HCT116 (cell line): ENCODE measurements around the gene TCP11. TPM values are rescaled to one million over a fixed set of nuclear protein-coding genes. Genes with fewer than 3 reads are reported as not detected.

Experiments used
- ATAC-seq: fragments of 200-7000 bp; cut with Tn5 transposase; 2 replicates; pipeline ENCODE4 v1.9.1; 2020; ENCODE audit warnings: mild to moderate bottlenecking, moderate library complexity
- BruUV-seq: library from RNA; stranded (reverse); fragments of 400-500 nt; replicated peaks from 2 replicates; lab custom pipeline; 2021; lab: Mats Ljungman, UMichigan
- CTCF ChIA-PET: fragments of 300-600 bp; sonication (Branson Sonifier 250); formaldehyde crosslinking; loops from one replicate; lab custom pipeline; 2021; ENCODE audit warnings: antibody characterized with exemption; lab: Charles Lee
- POLR2A ChIA-PET: fragments of 300-600, 350-600 bp; sonication (Branson Sonifier 250); formaldehyde crosslinking; loops from one replicate; lab custom pipeline; 2021; ENCODE audit warnings: antibody characterized with exemption; lab: Charles Lee
- RAD21 ChIA-PET, 2 experiments: fragments of 300-600 bp; sonication (Branson Sonifier 250); formaldehyde crosslinking; loops; one replicate each; lab custom pipeline; 2023; ENCODE audit warnings: low total read pairs in 2 of 2; ENCODE audit not compliant: uncharacterized antibody in 2 of 2, unreplicated experiment in 2 of 2, low non-redundant PET in 1 of 2; lab: Charles Lee
- DNase-seq: peaks from one replicate; pipeline ENCODE4 v3.0.0-alpha.2; 2010; ENCODE audit warnings: low read depth, low spot score
- H2AFZ ChIP-seq: fragments of 200-600 bp; shearing (Covaris generic), sonication (generic); 2 replicates; pipeline ENCODE4 v1.6.1; 2017; ENCODE audit warnings: low read depth, mixed run types, mixed read lengths, antibody characterized with exemption, low read length; ENCODE audit not compliant: poor library complexity, severe bottlenecking
- H3K27ac ChIP-seq: 2 replicates; pipeline ENCODE4 v1.5.1; 2012; ENCODE audit warnings: low read depth, low read length
- H3K27me3 ChIP-seq: fragments of 200-600 bp; sonication (generic); 2 replicates; pipeline ENCODE4 v1.6.1; 2016; ENCODE audit warnings: mixed run types, low read length, mixed read lengths; ENCODE audit not compliant: insufficient read depth
- H3K36me3 ChIP-seq, 2 experiments: fragments of 200-500 bp in 1 of 2; fragments of 200-600 bp in 1 of 2; sonication (Bioruptor generic) in 1 of 2; sonication (generic) in 1 of 2; 2 replicates each; pipeline versions ENCODE4 v1.5.1 to v1.6.1; 2014 to 2016; ENCODE audit warnings: low read length in 2 of 2, inconsistent platforms in 1 of 2, mixed read lengths in 1 of 2, mixed run types in 1 of 2; ENCODE audit not compliant: insufficient read depth in 2 of 2, control insufficient read depth in 1 of 2
- H3K4me1 ChIP-seq, 2 experiments: fragments of 200-600 bp in 1 of 2; sonication (generic) in 1 of 2; 2 replicates each; pipeline versions ENCODE4 v1.5.1 to v1.6.1; 2012 to 2017; ENCODE audit warnings: low read length in 2 of 2, inconsistent platforms in 1 of 2, mild to moderate bottlenecking in 1 of 2, mixed read lengths in 1 of 2, mixed run types in 1 of 2, moderate library complexity in 1 of 2; ENCODE audit not compliant: insufficient read depth in 2 of 2, control insufficient read depth in 1 of 2
- H3K4me2 ChIP-seq: fragments of 200-600 bp; sonication (generic); 2 replicates; pipeline ENCODE4 v1.6.1; 2017; ENCODE audit warnings: mixed run types, low read length, mixed read lengths
- H3K4me3 ChIP-seq, 2 experiments: fragments of 200-600 bp in 1 of 2; sonication (generic) in 1 of 2; replicated peaks in 1 of 2; 2 replicates each; pipeline ENCODE4 v1.5.1; 2011 to 2016; ENCODE audit warnings: low read length in 2 of 2, control low read depth in 1 of 2, low read depth in 1 of 2, mild to moderate bottlenecking in 1 of 2, mixed read lengths in 1 of 2, mixed run types in 1 of 2
- H3K79me2 ChIP-seq: fragments of 200-600 bp; sonication (generic); 2 replicates; pipeline ENCODE4 v1.6.1; 2017; ENCODE audit warnings: mild to moderate bottlenecking, mixed run types, low read length, moderate library complexity, mixed read lengths; ENCODE audit not compliant: insufficient read depth
- H3K9ac ChIP-seq: fragments of 200-600 bp; sonication (generic); 2 replicates; pipeline ENCODE4 v1.6.1; 2016; ENCODE audit warnings: low read length, mixed read lengths
- H3K9me2 ChIP-seq: fragments of 200-600 bp; sonication (generic), shearing (Covaris generic); 2 replicates; pipeline ENCODE4 v1.6.1; 2017; ENCODE audit warnings: mixed run types, mild to moderate bottlenecking, moderate library complexity; ENCODE audit not compliant: insufficient read depth
- H3K9me3 ChIP-seq, 2 experiments: fragments of 200-500 bp in 1 of 2; fragments of 200-600 bp in 1 of 2; sonication (Bioruptor generic) in 1 of 2; sonication (generic) in 1 of 2; 2 replicates each; pipeline ENCODE4 v1.6.1; 2014 to 2017; ENCODE audit warnings: low read length in 2 of 2, mixed read lengths in 2 of 2, inconsistent platforms in 1 of 2, low read depth in 1 of 2, mild to moderate bottlenecking in 1 of 2, mixed run types in 1 of 2, moderate library complexity in 1 of 2; ENCODE audit not compliant: control insufficient read depth in 1 of 2, insufficient read depth in 1 of 2
- H4K20me1 ChIP-seq: fragments of 200-600 bp; sonication (generic), shearing (Covaris generic); 2 replicates; pipeline ENCODE4 v1.6.1; 2017; ENCODE audit warnings: mixed run types, mild to moderate bottlenecking, moderate library complexity; ENCODE audit not compliant: insufficient read depth
- ATF3 ChIP-seq: IDR thresholded peaks from 2 replicates; pipeline ENCODE4 v1.6.1; 2012
- CBX3 ChIP-seq: IDR thresholded peaks from 2 replicates; pipeline ENCODE4 v1.6.1; 2012; ENCODE audit warnings: low read depth
- CTCF ChIP-seq, 3 experiments: fragments of 200-600 bp in 1 of 3; sonication (generic) in 1 of 3; IDR thresholded peaks in 2 of 3; conservative IDR thresholded peaks in 1 of 3; 2 replicates each; pipeline ENCODE4 v1.5.1; 2012 to 2017; ENCODE audit warnings: low read depth in 2 of 3, low read length in 2 of 3, antibody characterized with exemption in 1 of 3, borderline replicate concordance in 1 of 3, control low read depth in 1 of 3, mild to moderate bottlenecking in 1 of 3, mixed read lengths in 1 of 3, mixed run types in 1 of 3, moderate library complexity in 1 of 3; ENCODE audit not compliant: insufficient read depth in 1 of 3
- EZH2 ChIP-seq: fragments of 200-600 bp; sonication (generic); IDR thresholded peaks from 2 replicates; pipeline ENCODE4 v1.6.1; 2017; ENCODE audit warnings: antibody characterized with exemption, mixed run types
- EZH2phosphoT487 ChIP-seq: fragments of 200-600 bp; IDR thresholded peaks from 2 replicates; pipeline ENCODE4 v1.6.1; 2018; ENCODE audit warnings: antibody characterized with exemption, borderline replicate concordance
- FOSL1 ChIP-seq: IDR thresholded peaks from 2 replicates; pipeline ENCODE4 v1.6.1; 2012; ENCODE audit warnings: low read depth
- MAX ChIP-seq: IDR thresholded peaks from 2 replicates; pipeline ENCODE4 v1.6.1; 2012
- POLR2AphosphoS5 ChIP-seq: IDR thresholded peaks from 2 replicates; pipeline ENCODE4 v1.6.1; 2011; ENCODE audit warnings: mild to moderate bottlenecking, low read depth, low read length, moderate library complexity
- RAD21 ChIP-seq: IDR thresholded peaks from 2 replicates; pipeline ENCODE4 v1.6.1; 2012; ENCODE audit warnings: low read depth, mild to moderate bottlenecking
- REST ChIP-seq: IDR thresholded peaks from 2 replicates; pipeline ENCODE4 v1.6.1; 2012; ENCODE audit warnings: low read depth
- YY1 ChIP-seq: IDR thresholded peaks from 2 replicates; pipeline ENCODE4 v1.6.1; 2011; ENCODE audit warnings: low read length, low read depth, moderate library complexity, mild to moderate bottlenecking; ENCODE audit not compliant: insufficient replicate concordance; ENCODE audit errors: extremely low read depth
- ZBTB33 ChIP-seq: IDR thresholded peaks from 2 replicates; pipeline ENCODE4 v1.6.1; 2011; ENCODE audit warnings: mild to moderate bottlenecking, low read length, moderate library complexity; ENCODE audit not compliant: insufficient replicate concordance; ENCODE audit errors: extremely low read depth
- ZNF274 ChIP-seq: fragments of 200-500 bp; sonication (Bioruptor generic); IDR thresholded peaks from 2 replicates; pipeline ENCODE4 v1.6.1; 2014; ENCODE audit warnings: mild to moderate bottlenecking, low read depth, low read length, inconsistent platforms
- intact Hi-C: fragments of 100-400 bp; cut with micrococcal nuclease; formaldehyde crosslinking; loops from 2 replicates; pipeline ENCODE4 v1.10.0; 2022
- total RNA-seq: library from RNA; stranded (reverse); gene quantifications from one replicate; pipeline ENCODE4 v1.2.1, GENCODE V29; 2021; ENCODE audit not compliant: unreplicated experiment

Gene TCP11
- total RNA-seq, 1 experiment from 2014 or later: not detected

GRCh38 chr6:35088281-35089215, 52.6 kb downstream of the TCP11 start:
- ChIA-PET CTCF (no interaction called here), POLR2A (no interaction called here), RAD21 (no interaction called here)
- no peak overlapping the region for H3K4me3 ChIP-seq
- H4K20me1 ChIP-seq: no peaks in the 10 kb centered on the region
- no peak overlapping the region for H3K9ac ChIP-seq
- H3K4me2 ChIP-seq: no peak overlapping the region
- H3K4me1 ChIP-seq: no peaks in the 10 kb centered on the region
- no peaks in the 10 kb centered on the region for H3K79me2 ChIP-seq
- DNase-seq (no peak), ATAC-seq (no peak)
- TF ChIP-seq REST (no peak), MAX (no peak), ATF3 (no peak), FOSL1 (no peak), CBX3 (no peak), ZBTB33 (no peak), ZNF274 (no peak), CTCF (IDR thresholded peaks at IDR 0.05 in 2 of 3, conservative IDR thresholded peaks at IDR 0.05 in 1 of 3; ENCODE audit: borderline replicate concordance in 1 of 3, insufficient read depth in 1 of 3, low read depth in 2 of 3, low read length in 2 of 3) (no peak), POLR2AphosphoS5 (no peak), EZH2 (no peak), YY1 (no peak), EZH2phosphoT487 (no peak), RAD21 (no peak)
- no peak overlapping the region for H2AFZ ChIP-seq
- no TSS peak for BruUV-seq
- H3K27ac ChIP-seq: no peak overlapping the region
- intact Hi-C loops: no loop called here
- no peaks in the 10 kb centered on the region for H3K9me2 ChIP-seq
- H3K36me3 ChIP-seq: no peaks in the 10 kb centered on the region; a peak in 2 of 4 replicates
- no peaks in the 10 kb centered on the region for H3K27me3 ChIP-seq
- no peaks in the 10 kb centered on the region for H3K9me3 ChIP-seq
